ENCODE results near the gene RABL2A.
"Not testable (repeated sequence)": the region's sequence is repeated elsewhere in the genome, so short reads cannot be mapped to it uniquely, and the experiment has no call there.

RABL2A gene

GRCh38 chr2:113609822-113610221 lies 17.2 kb upstream of the RABL2A start:
- DNase-seq (ENCODE audit: low read depth in 2 of 2) = not testable (repeated sequence)

- DNase-seq (ENCODE audit: low read depth in 2 of 2) = not testable (repeated sequence)
These were observed 6.1 kb upstream of the RABL2A start for GRCh38 chr2:113621002-113621401.

GRCh38 chr2:113625906-113626305 lies 1.2 kb upstream of the RABL2A start:
- not testable (repeated sequence) for DNase-seq (ENCODE audit: low read depth in 2 of 2)

GRCh38 chr2:113632849-113633345 lies 5.8 kb downstream of the RABL2A start:
- not testable (repeated sequence) for DNase-seq (ENCODE audit: low read depth in 2 of 2)

DNA sequence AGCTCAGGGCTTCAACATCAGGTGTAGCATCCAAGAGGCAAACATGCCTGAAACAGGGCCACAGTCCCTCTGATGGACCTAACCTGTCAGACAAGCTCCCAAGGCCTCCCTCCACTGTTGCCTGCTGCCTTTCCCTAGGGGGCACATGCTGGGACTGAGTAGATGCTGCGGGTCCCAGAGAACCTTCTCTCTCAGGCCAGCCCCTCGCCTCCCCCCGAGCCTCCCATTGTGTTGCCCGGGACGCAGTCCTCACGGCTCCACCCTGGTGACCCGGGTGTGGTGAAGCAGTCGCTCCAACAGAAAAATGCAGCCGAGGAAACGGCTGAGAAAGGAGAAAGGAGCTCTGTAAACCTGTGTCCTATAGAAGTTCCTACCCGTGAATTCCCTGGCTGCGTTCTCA lies 8.3 kb downstream of the RABL2A start:
- DNase-seq (ENCODE audit: low read depth in 2 of 2) = not testable (repeated sequence)

DNA sequence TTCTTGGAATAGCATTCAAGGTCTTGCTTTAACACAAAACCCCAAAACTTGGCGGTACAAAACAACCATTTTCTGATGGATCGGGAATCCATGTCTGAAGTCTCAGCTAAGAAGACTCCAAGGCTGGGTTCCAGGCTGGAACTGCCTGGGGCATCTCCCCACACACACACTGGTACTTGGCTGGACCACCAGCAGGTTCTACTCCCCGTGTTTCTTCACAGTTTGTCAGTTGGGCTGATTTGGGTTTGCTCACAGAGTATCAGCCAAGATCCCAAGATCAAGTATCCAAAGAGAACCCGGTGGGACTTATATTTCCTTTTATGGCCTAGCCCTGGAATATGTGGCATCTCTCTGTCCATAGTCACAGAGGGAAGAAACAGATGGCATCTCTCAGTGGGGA lies 9.2 kb downstream of the RABL2A start:
- not testable (repeated sequence) for DNase-seq (ENCODE audit: low read depth in 2 of 2)

DNA sequence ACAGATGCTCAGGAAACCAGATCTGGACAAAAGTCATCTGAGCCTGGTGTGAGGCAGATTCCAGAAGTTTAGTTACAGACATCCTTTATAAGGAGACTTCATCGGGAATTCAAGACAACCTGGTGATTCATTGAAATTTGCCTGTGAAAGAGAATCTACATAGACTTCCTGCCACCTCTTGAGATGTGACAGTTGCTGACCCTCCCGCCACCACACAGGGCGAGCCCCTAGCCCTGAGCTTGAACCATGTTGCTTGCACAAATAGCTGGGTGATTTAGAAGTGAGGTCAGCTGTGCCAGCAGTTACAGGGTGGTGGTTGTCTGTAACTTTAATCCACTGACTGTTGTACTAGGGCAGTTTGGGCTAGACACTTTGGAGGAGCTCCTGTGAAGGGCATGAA lies 11.0 kb downstream of the RABL2A start:
- not testable (repeated sequence) for DNase-seq (ENCODE audit: low read depth in 2 of 2)

DNA sequence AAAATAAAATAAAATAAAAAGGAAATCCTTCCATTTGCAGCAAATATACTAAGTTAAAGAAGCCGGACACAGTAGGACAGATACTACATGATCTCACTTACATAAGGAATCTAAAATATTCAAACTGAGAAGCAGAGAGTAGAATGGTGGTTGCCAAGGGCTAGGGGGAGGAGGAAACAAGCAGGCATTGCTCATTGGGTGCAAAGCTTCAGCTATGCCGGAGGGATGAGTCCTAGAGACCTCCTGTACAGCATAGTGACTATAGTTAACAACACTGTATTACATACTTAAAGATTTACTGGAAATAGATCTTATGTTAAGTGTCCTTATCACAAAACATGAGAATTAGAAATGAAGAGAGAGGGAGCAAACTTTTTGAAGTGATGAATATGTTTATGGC lies 19.2 kb downstream of the RABL2A start:
- DNase-seq (ENCODE audit: low read depth in 2 of 2) = not testable (repeated sequence)

DNA sequence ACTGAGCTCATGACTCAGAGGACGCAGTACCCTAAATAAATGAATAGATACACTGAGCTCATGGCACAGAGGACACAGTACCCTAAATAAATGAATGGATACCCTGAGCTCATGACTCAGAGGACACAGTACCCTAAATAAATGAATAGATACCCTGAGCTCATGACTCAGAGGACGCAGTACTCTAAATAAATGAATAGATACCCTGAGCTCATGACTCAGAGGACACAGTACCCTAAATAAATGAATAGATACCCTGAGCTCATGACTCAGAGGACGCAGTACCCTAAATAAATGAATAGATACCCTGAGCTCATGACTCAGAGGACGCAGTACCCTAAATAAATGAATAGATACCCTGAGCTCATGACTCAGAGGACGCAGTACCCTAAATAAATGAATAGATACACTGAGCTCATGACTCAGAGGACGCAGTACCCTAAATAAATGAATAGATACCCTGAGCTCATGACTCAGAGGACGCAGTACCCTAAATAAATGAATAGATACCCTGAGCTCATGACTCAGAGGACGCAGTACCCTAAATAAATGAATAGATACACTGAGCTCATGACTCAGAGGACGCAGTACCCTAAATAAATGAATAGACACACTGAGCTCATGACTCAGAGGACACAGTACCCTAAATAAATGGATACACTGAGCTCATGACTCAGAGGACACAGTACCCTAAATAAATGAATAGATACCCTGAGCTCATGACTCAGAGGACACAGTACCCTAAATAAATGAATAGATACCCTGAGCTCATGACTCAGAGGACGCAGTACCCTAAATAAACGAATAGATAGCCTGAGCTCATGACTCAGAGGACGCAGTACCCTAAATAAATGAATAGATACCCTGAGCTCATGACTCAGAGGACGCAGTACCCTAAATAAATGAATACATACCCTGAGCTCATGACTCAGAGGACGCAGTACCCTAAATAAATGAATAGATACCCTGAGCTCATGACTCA lies 24.1 kb downstream of the RABL2A start:
- DNase-seq (ENCODE audit: low read depth in 2 of 2) = not testable (repeated sequence)

DNA sequence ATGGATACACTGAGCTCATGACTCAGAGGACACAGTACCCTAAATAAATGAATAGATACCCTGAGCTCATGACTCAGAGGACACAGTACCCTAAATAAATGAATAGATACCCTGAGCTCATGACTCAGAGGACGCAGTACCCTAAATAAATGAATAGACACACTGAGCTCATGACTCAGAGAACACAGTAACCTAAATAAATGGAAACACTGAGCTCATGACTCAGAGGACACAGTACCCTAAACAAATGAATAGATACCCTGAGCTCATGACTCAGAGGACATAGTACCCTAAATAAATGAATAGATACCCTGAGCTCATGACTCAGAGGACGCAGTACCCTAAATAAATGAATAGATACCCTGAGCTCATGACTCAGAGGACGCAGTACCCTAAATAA lies 25.5 kb downstream of the RABL2A start:
- DNase-seq (ENCODE audit: low read depth in 2 of 2) = not testable (repeated sequence)

- DNase-seq (ENCODE audit: low read depth in 2 of 2) = not testable (repeated sequence)
These were observed 29.1 kb downstream of the RABL2A start for GRCh38 chr2:113656031-113656624.

GRCh38 chr2:113657735-113658134 lies 30.7 kb downstream of the RABL2A start:
- not testable (repeated sequence) for DNase-seq (ENCODE audit: low read depth in 2 of 2)

DNA sequence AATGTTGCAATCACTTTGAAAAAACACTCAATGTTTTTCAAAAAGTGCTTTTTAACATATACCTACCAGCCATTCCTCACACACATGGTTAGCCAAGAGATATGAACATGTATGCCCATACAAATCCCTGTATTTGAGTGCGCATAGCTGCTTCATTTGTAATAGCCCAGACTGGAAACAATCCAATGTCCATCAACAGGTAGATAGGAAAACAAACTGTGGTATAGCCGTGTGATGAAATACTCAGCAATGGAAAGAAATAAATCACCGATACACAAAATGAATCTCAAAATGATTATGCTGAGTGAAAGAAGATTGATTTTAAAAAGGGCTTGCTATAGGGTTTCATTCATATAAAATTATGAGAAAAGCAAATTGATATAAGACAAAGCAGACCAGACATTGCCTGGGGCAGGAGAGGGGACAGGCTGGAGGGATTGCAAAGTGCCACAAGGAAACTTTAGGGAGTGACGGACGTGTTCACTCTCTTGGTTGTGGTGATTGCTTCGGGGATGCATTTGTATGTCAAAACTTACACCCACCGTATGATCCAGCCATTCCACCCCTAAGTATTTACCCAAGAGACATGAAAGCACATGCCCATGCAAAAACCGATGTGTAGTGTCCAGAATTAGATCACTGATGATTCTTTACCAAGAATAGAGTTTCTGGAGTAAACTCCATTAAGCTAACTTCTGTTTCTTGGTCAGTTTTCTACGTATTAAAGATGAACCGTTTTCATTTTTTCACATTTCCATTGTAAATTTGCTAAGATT lies 36.4 kb downstream of the RABL2A start:
- not testable (repeated sequence) for DNase-seq (ENCODE audit: low read depth in 2 of 2)

GRCh38 chr2:113664761-113665533 lies 37.9 kb downstream of the RABL2A start:
- DNase-seq (ENCODE audit: low read depth in 2 of 2) = not testable (repeated sequence)

GRCh38 chr2:113669013-113669412 lies 41.9 kb downstream of the RABL2A start:
- not testable (repeated sequence) for DNase-seq (ENCODE audit: low read depth in 2 of 2)

DNA sequence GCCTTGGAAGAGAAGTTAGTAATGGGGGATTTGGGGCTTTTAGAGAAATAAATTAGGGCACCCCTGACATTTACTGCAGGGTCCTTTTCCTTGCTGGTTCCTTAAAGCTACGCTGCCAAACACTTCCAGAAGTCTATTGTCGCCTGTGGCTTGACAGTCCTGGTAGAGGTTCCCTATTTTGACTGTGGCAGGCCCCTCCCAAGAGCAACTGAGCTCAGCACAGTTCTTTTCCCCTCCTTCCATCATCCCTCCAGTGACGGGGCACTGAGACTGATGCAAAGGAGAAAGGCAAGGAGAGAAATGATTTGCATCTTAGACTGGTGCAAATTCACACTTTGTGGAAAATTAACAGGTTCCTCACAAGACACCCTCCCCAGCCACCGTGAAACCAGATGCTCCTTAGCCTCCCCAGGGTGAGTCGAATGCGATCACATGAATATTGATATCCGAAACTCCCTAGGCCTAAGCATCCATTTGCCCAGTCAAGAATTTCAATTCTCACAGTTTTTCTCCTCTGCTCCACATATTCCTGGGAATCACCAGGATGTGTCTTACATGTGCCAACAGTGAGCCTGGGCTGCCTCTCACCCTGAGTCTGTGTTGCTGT lies 45.4 kb downstream of the RABL2A start:
- DNase-seq (ENCODE audit: low read depth in 2 of 2) = no peak

- no peak for DNase-seq (ENCODE audit: low read depth in 2 of 2)
These were observed 48.8 kb downstream of the RABL2A start for GRCh38 chr2:113675875-113676274.

GRCh38 chr2:113676623-113677266 lies 49.7 kb downstream of the RABL2A start:
- DNase-seq (ENCODE audit: low read depth in 2 of 2) = no peak

GRCh38 chr2:113677330-113677729 lies 50.3 kb downstream of the RABL2A start:
- no peak for DNase-seq (ENCODE audit: low read depth in 2 of 2)

GRCh38 chr2:113679457-113679856 lies 52.4 kb downstream of the RABL2A start:
- DNase-seq (ENCODE audit: low read depth in 2 of 2) = no peak
